HG02759 (cell line): ENCODE measurements around the gene ATP11B.
"Not testable (repeated sequence)": the region's sequence is repeated elsewhere in the genome, so short reads cannot be mapped to it uniquely, and the experiment has no call there.

Experiments
- ATAC-seq: cut with Tn5 transposase; IDR thresholded peaks from one replicate; pipeline ENCODE4 v1.9.1; 2021; ENCODE audit warnings: mild to moderate bottlenecking, moderate library complexity; ENCODE audit not compliant: unreplicated experiment

Gene ATP11B

DNA sequence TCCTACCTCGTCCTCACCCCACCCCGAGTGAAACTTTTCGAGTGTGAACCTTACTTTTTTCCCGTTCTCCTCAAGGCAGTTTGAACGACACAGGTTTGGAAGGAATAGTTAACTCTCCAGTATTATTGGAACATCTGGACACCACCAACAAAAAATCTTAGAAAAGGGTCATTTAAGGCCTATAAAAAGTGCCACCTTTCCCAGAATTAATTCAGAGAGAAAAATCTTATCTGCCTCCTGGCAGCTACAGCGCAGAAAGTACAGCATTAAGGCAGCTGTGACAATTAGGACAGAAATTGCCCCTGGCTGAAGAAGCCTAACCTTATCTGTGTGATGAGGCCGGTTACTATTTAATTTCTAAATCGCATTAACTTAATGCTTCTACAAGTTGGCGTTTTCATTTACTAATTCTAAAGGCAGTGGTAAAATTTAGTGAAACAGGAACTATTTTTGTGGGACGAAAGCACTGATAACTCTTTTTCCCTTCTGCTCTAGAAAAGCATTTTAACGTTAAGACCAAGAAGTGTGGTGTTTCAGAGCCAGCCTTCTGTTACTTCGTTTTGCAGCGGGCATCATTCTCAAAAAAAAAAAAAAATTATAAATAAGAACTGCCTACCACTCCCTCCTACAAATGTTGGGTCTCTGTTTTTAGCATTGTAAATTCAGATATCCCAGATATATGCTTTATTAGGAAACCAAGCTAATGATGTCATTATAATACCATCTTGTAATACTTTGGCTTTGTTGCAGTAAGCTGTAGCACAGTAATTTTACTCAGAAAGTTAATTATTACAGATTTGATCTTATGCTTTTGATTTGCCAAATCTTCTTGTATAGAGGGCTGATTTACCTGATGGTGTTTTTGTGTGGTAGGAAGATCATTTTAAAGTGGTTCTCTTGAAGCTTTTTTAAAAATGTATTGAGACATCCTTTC, 1.4 kb downstream of the ATP11B start:
- no peak for ATAC-seq

GRCh38 chr3:182795389-182795782, 2.1 kb downstream of the ATP11B start:
- ATAC-seq = peak; percentile 18

DNA sequence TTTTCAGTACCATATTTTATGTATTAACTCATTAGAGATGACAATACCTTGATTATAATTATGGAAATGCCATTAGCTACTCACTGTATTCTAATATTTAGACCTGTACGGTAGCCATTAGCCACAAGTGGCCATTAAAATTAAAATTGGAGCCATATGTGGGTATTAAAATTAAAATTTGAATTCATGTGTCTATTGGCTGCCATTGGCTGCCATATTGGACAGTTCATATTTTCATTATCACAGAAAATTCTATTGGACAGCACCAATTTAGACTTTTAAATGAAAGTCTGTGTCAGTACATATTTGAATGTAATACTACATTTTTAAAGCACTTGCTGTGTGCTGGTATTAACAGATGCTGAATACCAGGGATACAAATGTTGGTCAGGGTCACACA, 3.0 kb downstream of the ATP11B start:
- ATAC-seq = no peak

DNA sequence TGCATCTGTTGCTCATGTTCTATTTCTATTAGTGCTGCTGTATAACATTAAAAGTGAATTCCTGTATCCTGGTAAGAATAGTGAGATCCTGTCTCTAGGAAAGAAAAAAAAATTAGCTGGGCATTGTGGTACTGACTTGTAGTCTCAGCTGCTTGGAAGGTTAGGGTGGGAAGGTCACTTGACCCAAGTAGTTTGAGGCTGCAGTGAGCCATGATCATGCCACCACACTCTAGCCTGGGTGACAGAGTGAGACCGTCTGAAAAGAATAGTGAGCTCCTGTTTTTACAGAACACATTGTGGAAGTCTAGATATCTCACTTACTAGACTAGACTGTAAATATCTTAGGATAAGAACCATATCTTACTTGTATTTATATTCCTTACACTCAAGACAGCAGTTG, 4.6 kb downstream of the ATP11B start:
- ATAC-seq = no peak

GRCh38 chr3:182799143-182799542, 5.8 kb downstream of the ATP11B start:
- not testable (repeated sequence) for ATAC-seq

DNA sequence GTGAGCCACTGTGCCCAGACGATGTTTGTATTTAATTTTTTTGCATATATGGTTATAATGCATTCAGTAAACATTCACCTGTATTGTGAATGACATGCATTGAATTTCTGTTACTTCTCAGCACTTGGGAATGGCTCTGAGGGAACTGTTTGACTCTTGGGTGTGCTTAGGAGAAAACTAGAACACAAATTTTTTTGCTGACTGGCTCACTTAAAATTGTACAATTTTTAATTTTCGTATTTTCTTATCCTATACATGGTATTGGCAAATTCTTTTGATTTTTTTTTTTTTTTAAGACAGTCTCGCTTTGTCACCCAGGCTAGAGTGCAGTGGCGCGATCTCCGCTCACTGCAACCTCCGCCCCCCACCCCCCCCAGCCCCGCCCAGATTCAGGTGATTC, 7.2 kb downstream of the ATP11B start:
- no peak for ATAC-seq

GRCh38 chr3:182802413-182803390, 9.4 kb downstream of the ATP11B start:
- no peak for ATAC-seq

- ATAC-seq = no peak
Observed at GRCh38 chr3:182803596-182803995, 10.3 kb downstream of the ATP11B start.

- no peak for ATAC-seq
Observed at GRCh38 chr3:182807061-182807460, 13.8 kb downstream of the ATP11B start.

- ATAC-seq = no peak
Observed at GRCh38 chr3:182808041-182808770, 14.9 kb downstream of the ATP11B start.

DNA sequence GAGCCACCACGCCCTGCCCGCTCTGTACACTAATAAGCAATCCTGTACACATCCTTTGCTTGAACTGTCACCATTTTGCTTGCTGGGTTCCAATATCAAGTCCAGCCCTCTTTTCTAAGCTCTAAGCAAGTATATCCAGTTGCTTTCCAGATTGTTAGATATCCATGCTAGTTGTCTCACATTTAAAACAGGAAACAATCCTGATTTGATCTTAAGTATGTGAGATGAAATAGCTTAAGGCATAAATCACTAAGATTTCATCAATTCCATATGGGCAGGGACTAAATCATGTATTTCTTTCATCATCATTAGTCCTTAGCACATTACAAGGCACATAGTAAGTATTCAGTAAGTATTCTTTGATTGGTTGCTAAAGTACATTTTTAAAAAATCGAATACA, 16.2 kb downstream of the ATP11B start:
- no peak for ATAC-seq

DNA sequence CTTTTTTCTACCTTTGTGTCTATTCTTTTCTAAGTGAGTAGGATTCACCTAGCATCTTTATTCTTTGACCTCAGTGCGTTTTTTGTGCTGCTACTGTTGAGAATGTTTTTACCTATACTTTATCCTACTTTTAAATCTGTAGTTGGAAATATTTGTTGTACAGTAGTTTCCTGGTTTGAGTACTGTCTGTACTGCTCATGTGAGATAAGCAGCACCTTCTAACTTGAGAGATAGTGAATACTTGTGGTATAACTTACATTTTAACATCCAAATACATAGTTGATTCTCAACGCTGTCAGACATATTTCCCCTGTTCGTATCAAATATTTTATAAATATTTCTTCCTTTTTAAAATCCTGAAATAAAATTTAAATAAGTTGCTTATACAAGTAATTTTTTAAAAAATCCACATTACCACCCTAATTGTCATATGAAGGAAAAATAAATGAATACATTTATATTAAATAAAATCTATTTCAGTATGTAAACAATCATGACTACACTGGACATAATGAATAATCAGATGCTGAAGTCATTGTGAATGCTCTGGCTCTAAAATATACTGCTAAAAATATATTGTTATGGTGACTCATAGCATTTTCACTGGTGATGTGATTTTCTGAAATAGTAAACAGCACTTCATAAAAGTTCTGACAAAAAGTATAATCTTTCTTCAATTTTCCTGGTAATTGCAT, 17.4 kb downstream of the ATP11B start:
- no peak for ATAC-seq

GRCh38 chr3:182811269-182811596, 17.9 kb downstream of the ATP11B start:
- ATAC-seq = no peak

DNA sequence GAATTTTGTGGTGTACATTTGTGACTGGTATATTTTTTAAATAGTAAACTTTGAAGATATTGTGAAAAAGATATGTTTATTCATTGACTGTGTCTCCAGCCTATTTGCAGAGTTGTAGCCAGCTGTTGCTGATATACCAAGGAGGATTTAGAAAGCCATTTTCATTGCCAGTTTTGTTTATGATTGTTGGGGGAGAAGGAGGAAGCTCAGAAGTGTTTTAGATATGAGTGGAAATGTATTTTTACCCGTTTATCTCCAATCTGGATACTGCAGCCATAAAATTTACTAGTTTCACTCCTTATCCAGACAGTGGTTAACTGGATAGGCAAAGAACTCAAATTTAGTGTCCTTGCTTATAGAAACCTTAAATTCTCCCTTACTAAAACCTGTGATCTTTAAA, 18.8 kb downstream of the ATP11B start:
- ATAC-seq = no peak

DNA sequence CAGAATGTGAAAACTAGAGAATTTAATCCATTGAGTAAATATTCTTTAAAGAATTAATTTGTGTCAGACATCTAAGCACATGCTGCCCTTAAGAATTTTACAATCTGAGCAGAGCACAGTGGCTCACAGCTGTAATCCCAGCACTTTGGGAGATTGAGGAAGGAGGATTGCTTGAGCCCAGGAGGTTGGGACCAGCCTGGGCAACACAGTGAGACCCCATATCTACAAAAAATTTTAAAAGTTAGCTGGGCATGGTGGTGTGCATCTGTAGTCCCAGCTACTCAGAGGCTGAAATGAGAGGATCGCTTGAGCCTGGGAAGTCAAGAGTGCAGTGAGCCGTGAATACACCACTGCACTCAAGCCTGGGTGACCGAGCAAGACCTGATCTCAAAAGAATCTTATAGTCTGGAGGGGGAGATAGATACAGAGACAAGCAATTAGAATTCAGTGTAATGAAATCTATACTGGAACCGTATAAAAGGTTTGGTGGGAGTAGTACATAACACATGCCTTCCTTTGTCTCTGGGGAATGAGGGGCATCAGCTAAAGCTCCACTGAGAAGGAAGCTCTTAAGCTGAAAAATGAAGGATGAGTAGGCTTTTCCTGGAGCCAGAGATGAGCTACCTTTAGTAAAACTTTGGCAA, 21.2 kb downstream of the ATP11B start:
- ATAC-seq = no peak

- no peak for ATAC-seq
Observed at GRCh38 chr3:182816181-182816580, 22.9 kb downstream of the ATP11B start.

DNA sequence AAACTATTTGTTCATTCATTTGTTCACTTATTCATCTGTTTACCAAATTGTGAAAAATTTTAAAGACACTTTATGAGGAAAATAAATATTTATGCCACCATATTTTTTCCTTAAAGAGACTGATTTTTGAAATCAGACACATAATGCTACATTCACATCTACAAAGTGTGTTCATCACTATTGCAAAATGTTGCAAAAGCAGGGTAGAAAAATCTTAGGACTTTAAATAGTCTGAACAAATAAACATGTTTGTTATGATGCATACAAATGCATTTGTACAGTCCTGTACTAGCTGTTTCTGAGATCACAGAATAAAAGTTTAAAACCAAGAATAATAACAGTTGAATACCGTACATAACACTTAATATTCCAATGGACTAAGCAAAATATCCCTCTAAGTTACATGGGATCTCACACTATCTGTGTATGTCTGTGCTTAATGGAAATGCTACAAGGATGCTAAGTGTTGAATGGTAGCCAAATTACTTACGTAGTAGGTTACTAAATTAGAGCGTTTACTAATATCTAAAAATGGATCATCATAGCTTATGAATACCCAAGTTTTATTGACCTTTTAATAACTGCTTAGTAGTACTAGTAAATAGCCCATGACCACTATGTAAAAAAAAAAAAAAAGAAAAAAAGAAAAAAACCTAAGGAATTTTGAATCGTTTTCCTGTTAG, 25.1 kb downstream of the ATP11B start:
- ATAC-seq = no peak

GRCh38 chr3:182821221-182821981, 28.1 kb downstream of the ATP11B start:
- ATAC-seq = no peak

DNA sequence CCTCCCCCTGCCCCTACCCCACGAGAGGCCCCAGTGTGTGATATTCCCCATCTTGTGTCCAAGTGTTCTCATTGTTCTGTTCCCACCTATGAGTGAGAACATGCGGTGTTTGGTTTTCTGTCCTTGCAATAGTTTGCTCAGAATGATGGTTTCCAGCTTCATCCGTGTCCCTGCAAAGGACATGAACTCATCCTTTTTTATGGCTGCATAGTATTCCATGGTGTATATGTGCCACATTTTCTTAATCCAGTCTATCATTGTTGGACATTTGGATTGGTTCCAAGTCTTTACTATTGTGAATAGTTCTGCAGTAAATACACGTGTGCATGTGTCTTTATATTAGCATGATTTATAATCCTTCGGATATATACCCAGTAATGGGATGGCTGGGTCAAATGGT, 29.0 kb downstream of the ATP11B start:
- not testable (repeated sequence) for ATAC-seq
